Retinal pigment epithelial cell (primary cell): ENCODE measurements around the gene APBA2.

Source experiments
- DNase-seq: peaks from one replicate; pipeline ENCODE4 v3.0.0-alpha.2; 2010; ENCODE audit warnings: low read depth
- H3K4me3 ChIP-seq: 2 replicates; pipeline ENCODE4 v1.5.1; 2011; ENCODE audit warnings: mild to moderate bottlenecking, low read length, control low read depth, moderate library complexity
- CTCF ChIP-seq: conservative IDR thresholded peaks from 2 replicates; pipeline ENCODE4 v1.5.1; 2011; ENCODE audit warnings: low read depth, low read length, control low read depth, inconsistent platforms

APBA2 gene

GRCh38 chr15:29111705-29112281 is 226.0 kb downstream of the APBA2 start:
- H3K4me3 ChIP-seq: no peak overlapping the region
- no peak for TF ChIP-seq CTCF

GRCh38 chr15:29113336-29114220 is 227.8 kb downstream of the APBA2 start:
- no peak for TF ChIP-seq CTCF
- H3K4me3 ChIP-seq: no peak overlapping the region
- DNase-seq: no peak

More at GRCh38 chr15:29111705-29112281, 226.0 kb downstream of the APBA2 start:
- no peak for DNase-seq

GRCh38 chr15:29114221-29115092 is 228.7 kb downstream of the APBA2 start:
- TF ChIP-seq CTCF: no peak
- no peak for DNase-seq
- H3K4me3 ChIP-seq: no peak overlapping the region

GRCh38 chr15:29115093-29115991 is 229.6 kb downstream of the APBA2 start:
- TF ChIP-seq CTCF: peak; percentile 55
- peak overlapping the region; percentile 63 for H3K4me3 ChIP-seq
- no peak for DNase-seq

- TF ChIP-seq CTCF: no peak
- DNase-seq: no peak
- no peak overlapping the region for H3K4me3 ChIP-seq
These were observed 231.4 kb downstream of the APBA2 start for GRCh38 chr15:29116970-29117700.

GRCh38 chr15:29117778-29118177 is 232.0 kb downstream of the APBA2 start:
- no peak for DNase-seq
- H3K4me3 ChIP-seq: no peak overlapping the region
- no peak for TF ChIP-seq CTCF
